ENCODE results near the gene CPO. TPM values are rescaled to one million over a fixed set of nuclear protein-coding genes. Genes with fewer than 3 reads are reported as not detected.

CPO gene
- total RNA-seq, 1 experiment from 2014 or later, result not detected

- no peak for DNase-seq (ENCODE audit: low read depth)
Measured at GRCh38 chr2:207015901-207016300, 76.6 kb downstream of the CPO start.

Other genes starting within 250 kb of the CPO start
- gene DYTN, start 221.1 kb upstream of the CPO start, total RNA-seq (2014; rRNA removed; shearing (Covaris generic)), result not detected in 2 replicates
- gene MDH1B, start 174.2 kb upstream of the CPO start, total RNA-seq (2014; rRNA removed; shearing (Covaris generic)), result 3.6 and 6.3 TPM in 2 replicates
- gene FASTKD2, start 173.9 kb upstream of the CPO start, total RNA-seq (2014; rRNA removed; shearing (Covaris generic)), result 59.7 and 69.0 TPM in 2 replicates
- gene KLF7, start 226.4 kb downstream of the CPO start, total RNA-seq (2014; rRNA removed; shearing (Covaris generic)), result 10.7 TPM in 2 replicates

All from Daoy (cell line).